ENCODE measurements around the gene SLC30A2. TPM values are rescaled to one million over a fixed set of nuclear protein-coding genes. Genes with fewer than 3 reads are reported as not detected.

Gene SLC30A2
- total RNA-seq, 2 donors from 2014 or later, result not detected

DNA sequence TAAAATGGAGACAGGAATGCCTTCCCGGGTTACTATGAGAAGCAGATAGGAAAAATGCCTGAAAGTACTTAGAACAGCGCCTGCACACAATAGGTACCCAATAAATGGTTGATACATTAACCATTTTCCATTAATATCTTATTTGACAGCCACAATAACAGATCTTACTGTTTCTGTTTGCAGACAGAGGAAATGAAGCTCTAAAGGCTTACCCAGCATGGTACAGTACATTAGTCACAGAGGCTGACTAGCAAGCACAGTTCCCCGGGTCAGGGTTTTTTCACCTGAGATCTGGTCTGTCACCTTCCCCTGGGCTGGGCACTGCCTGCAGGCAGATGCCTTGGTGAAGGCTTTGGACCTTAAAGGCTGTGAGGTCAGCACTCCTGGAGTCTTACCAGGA is 18.6 kb upstream of the SLC30A2 start:
- ATAC-seq (no peak), DNase-seq (no peak)
- peaks cover 3% of the 10 kb centered on the region for H3K36me3 Mint-ChIP-seq (ENCODE audit: low read depth)
- peaks cover 56% of the 10 kb centered on the region for H3K27me3 Mint-ChIP-seq
- no peak overlapping the region for H3K27ac Mint-ChIP-seq
- H3K4me1 Mint-ChIP-seq, result peaks cover 2% of the 10 kb centered on the region
- H3K9me3 ChIP-seq (ENCODE audit: control insufficient read depth, low read length, poor library complexity, severe bottlenecking), result no peaks in the 10 kb centered on the region
- H3K4me3 Mint-ChIP-seq, result no peak overlapping the region

DNA sequence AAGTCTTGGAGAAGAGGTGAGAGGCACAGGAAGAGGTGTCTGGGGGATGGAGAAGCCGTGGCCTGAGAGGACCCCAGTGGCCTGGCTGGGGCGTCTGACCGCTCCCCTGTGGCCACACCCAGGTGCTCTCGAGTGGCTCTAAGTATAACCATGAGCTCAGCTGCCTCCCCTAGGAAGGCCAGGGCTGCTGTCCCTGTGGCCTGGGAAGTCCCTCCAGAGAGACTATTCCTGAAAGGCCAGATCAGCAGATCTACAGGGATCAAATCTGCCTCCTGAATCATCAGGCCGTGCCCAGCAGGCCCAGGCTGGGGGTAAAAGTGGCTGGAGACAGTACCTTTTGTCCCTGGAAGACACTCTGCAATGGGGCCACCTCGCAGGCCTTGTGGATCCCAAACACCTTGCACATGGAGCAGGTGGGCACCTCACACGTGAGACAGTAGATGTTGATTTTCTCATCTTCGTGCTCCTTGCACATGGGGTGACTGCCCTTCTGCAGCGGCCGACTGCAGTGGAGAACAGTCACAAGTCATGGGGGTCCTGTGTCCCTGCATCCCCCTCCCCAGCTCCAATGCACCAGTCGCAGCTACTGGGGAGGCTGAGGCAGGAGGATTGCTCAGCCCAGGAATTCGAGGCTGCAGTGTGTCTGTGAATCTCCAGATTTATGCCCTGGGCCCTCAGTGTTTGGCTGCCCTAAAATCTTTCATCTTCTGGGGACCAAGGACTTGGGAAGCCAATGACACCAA is 15.1 kb upstream of the SLC30A2 start:
- Mint-ChIP-seq H3K4me3 (no peak overlapping the region), H3K36me3 (ENCODE audit: low read depth) (peaks cover 3% of the 10 kb centered on the region), H3K27me3 (peaks cover 52% of the 10 kb centered on the region), H3K4me1 (no peaks in the 10 kb centered on the region), H3K27ac (no peak overlapping the region)
- no peaks in the 10 kb centered on the region for H3K9me3 ChIP-seq (ENCODE audit: control insufficient read depth, low read length, poor library complexity, severe bottlenecking)
- ATAC-seq, result no peak
- no peak for DNase-seq

DNA sequence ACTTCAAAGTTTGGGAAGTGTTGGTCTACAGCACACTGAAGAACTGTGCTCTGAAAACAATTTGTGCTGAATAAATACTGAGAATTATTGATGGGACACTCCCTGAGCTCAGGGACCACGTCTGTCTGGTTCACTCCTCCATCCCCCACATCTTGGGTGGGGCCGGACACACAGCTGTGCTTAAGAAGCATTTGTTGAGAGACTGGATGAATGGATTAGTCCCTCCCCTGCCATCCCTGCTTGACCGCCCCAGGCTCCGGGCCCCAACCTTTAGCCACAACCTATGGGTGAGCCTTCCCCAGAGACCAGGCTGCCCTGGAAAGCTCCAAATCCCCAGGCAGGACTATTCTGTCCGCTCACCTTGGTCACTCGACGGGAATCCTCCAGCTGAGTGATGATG is 14.0 kb upstream of the SLC30A2 start:
- DNase-seq, result no peak
- Mint-ChIP-seq H3K27me3 (peaks cover 45% of the 10 kb centered on the region), H3K4me1 (no peaks in the 10 kb centered on the region), H3K36me3 (ENCODE audit: low read depth) (peaks cover 3% of the 10 kb centered on the region), H3K4me3 (no peak overlapping the region), H3K27ac (no peak overlapping the region)
- no peaks in the 10 kb centered on the region for H3K9me3 ChIP-seq (ENCODE audit: control insufficient read depth, low read length, poor library complexity, severe bottlenecking)
- no peak for ATAC-seq

DNA sequence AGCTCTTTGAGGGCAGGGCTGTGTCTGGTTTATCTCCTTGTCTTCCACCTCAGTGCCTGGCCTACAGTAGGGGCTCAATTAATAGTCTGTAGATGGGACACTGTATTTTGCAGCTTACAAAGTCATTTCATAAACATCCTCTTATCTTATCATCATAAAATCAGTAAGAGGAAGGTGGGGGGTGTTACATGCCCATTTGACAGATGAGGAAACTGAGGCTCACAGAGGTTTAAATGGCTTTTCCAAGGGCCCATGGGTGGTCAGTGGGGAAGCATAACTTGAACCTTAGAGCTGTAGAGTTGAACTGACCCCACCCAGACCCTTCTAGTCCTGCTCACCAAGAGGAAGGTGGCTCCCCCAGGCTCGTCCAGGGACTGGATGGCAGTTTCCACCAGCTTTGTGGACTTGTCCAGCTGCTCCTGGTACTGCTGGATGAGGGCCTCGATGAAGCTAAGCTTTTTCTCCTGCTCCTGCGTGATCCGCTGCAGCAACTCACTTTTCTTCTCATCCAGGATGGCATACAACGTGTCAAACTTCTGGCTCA is 12.2 kb upstream of the SLC30A2 start:
- DNase-seq (no peak), ATAC-seq (no peak)
- H3K27me3 Mint-ChIP-seq, result peaks cover 54% of the 10 kb centered on the region
- H3K27ac Mint-ChIP-seq, result no peak overlapping the region
- H3K9me3 ChIP-seq (ENCODE audit: control insufficient read depth, low read length, poor library complexity, severe bottlenecking), result no peaks in the 10 kb centered on the region
- no peak overlapping the region for H3K4me3 Mint-ChIP-seq
- no peaks in the 10 kb centered on the region for H3K4me1 Mint-ChIP-seq
- peaks cover 3% of the 10 kb centered on the region for H3K36me3 Mint-ChIP-seq (ENCODE audit: low read depth)

DNA sequence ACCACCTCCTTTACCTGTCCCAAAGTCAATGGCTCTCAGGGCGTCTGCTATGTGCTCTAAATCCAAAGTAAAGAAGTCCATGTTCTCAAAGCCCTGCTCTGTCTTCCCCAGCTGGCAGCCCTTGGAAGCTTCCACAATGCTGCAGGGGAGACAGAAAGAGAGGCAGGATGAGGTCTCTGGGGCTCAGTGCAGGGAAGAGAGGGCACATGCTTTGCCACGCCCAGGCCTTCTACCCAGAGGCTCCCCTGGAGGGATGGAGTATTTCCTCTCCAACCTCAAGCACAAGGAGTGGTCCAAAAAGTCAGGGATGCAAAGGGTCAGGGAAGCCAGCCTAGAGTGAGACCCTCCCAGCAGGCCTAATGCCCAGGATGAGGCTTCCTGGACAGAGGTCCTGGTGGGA is 11.3 kb upstream of the SLC30A2 start:
- H3K27ac Mint-ChIP-seq, result no peak overlapping the region
- H3K4me1 Mint-ChIP-seq, result no peaks in the 10 kb centered on the region
- H3K4me3 Mint-ChIP-seq, result no peak overlapping the region
- H3K36me3 Mint-ChIP-seq (ENCODE audit: low read depth), result peaks cover 3% of the 10 kb centered on the region
- no peak for DNase-seq
- no peaks in the 10 kb centered on the region for H3K9me3 ChIP-seq (ENCODE audit: control insufficient read depth, low read length, poor library complexity, severe bottlenecking)
- peaks cover 58% of the 10 kb centered on the region for H3K27me3 Mint-ChIP-seq
- no peak for ATAC-seq

DNA sequence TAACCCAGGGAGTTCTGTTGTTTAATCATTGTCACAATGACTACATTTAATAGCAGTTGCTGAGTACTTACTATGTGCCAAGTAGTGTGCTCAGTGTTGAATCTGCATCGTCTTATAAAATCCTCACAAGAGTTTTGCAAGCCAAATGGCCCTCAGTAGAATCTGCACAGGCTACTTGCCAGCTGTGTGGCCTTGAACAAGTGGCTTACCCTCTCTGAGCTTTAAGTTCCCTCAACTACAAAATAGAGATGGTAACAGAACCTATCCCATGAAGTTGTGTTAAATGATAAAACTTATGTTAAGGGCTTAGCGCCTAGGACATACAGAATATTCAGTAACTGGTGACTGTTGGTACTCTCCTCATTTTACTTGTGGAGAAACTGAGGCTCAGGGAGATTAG is 9.1 kb upstream of the SLC30A2 start:
- H3K27me3 Mint-ChIP-seq, result peaks cover 64% of the 10 kb centered on the region
- H3K9me3 ChIP-seq (ENCODE audit: control insufficient read depth, low read length, poor library complexity, severe bottlenecking), result no peaks in the 10 kb centered on the region
- peaks cover 2% of the 10 kb centered on the region for H3K36me3 Mint-ChIP-seq (ENCODE audit: low read depth)
- no peak for DNase-seq
- ATAC-seq, result no peak
- H3K4me1 Mint-ChIP-seq, result peaks cover 2% of the 10 kb centered on the region
- no peak overlapping the region for H3K4me3 Mint-ChIP-seq
- no peak overlapping the region for H3K27ac Mint-ChIP-seq

DNA sequence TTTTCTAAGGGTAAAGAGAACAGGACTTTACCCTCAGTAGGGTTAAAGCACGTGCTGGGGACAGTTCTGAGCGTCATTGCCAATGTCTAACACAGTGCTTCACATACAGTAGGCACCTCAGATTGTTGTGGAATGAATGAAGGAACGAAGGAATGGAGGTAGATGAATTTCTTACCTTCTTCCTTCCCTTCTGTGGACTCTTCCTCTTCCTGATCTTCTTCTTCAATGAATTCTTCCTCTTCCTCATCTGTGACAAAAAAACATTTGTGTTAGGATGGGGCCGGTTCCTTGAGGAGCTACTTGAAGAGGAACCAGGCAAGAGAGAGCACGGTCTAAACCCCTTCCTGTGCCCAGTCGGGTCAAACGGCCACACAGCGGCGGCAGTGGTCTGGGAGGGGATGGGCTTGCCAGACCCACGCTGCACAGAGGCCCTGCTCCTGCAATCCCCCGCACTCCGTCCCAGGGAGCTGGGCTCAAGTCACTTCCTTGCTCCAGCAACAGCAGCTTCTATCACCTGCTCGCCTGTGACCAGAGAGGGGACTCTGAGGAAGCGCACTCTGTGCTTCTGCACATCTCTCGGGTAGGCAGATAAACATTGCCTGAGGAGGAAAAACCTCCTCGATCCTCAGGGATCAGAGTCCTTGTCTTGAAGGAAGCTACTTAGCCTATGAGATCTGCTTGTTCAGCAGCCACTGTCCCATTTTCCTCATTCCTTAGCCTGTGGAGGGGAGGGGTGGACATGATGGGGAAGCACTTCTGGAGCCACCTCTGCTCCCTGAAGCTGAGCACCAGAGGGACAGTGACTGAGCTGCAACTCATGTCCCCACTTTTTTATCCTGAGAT is 8.0 kb upstream of the SLC30A2 start:
- H3K4me3 Mint-ChIP-seq, result no peak overlapping the region
- no peak for DNase-seq
- no peaks in the 10 kb centered on the region for H3K9me3 ChIP-seq (ENCODE audit: control insufficient read depth, low read length, poor library complexity, severe bottlenecking)
- peaks cover 4% of the 10 kb centered on the region for H3K36me3 Mint-ChIP-seq (ENCODE audit: low read depth)
- H3K27me3 Mint-ChIP-seq, result peaks cover 64% of the 10 kb centered on the region
- H3K4me1 Mint-ChIP-seq, result peaks cover 4% of the 10 kb centered on the region
- no peak overlapping the region for H3K27ac Mint-ChIP-seq
- ATAC-seq, result no peak

DNA sequence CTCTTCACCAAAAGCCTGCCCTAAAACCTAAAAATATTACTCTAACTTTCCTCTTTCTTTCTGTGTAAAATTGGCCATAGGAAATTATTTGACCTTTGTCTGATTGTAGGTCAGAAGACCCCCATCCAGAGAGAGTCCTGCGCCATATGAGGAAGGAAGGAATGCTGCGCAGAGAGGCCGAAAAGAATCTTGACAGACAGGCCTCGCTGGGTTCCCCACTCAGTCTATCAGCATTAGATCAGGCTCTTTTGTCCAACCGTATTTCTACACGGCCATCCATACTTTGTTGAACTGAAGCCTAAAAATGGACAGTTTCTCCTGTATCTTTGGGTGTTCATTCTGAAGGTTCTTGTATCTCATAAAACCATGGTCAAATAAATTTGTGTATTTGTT is 4.3 kb upstream of the SLC30A2 start:
- no peak overlapping the region for H3K4me3 Mint-ChIP-seq
- H3K27me3 Mint-ChIP-seq, result peaks cover 65% of the 10 kb centered on the region
- H3K36me3 Mint-ChIP-seq (ENCODE audit: low read depth), result peaks cover 4% of the 10 kb centered on the region
- DNase-seq, result no peak
- H3K9me3 ChIP-seq (ENCODE audit: control insufficient read depth, low read length, poor library complexity, severe bottlenecking), result no peaks in the 10 kb centered on the region
- H3K4me1 Mint-ChIP-seq, result peaks cover 4% of the 10 kb centered on the region
- no peak for ATAC-seq
- no peak overlapping the region for H3K27ac Mint-ChIP-seq

DNA sequence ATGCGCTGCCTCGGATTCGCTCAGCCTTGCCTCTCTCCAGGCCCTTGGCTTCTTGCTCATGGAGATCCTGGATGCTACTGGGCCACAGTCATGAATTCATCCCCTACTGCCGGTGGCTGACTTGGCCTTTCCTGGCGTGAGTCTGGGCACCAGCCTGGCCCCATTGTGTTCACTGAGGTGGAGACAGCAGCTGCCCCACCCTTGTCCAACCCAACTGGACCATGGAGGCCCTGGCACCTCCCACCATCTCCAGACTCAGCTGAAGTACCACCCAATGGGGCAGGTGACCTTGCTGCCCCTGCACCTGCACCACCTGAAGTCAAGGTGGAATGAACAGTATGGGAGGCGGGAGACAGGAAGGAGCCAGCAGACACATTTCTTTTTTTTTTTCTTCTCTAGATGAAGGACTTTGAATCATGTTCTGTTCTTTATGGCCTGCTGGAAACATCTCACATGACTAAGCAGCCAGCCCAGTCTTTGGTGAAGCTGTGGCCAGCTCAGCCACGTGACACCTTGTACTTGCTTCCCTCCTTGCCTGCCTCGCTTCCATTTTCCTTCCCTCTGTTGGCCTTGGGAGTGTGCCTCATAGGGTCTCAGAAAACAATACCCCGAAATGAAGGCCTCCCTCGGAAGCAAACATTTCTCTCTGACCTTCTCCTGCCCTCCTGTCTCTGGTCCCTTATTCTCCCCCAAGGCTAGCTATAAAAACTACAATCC is 3.8 kb upstream of the SLC30A2 start:
- DNase-seq (no peak), ATAC-seq (no peak)
- H3K4me3 Mint-ChIP-seq, result no peak overlapping the region
- peaks cover 70% of the 10 kb centered on the region for H3K27me3 Mint-ChIP-seq
- peaks cover 8% of the 10 kb centered on the region for H3K4me1 Mint-ChIP-seq
- peaks cover 10% of the 10 kb centered on the region for H3K36me3 Mint-ChIP-seq (ENCODE audit: low read depth)
- H3K27ac Mint-ChIP-seq, result no peak overlapping the region
- no peaks in the 10 kb centered on the region for H3K9me3 ChIP-seq (ENCODE audit: control insufficient read depth, low read length, poor library complexity, severe bottlenecking)

DNA sequence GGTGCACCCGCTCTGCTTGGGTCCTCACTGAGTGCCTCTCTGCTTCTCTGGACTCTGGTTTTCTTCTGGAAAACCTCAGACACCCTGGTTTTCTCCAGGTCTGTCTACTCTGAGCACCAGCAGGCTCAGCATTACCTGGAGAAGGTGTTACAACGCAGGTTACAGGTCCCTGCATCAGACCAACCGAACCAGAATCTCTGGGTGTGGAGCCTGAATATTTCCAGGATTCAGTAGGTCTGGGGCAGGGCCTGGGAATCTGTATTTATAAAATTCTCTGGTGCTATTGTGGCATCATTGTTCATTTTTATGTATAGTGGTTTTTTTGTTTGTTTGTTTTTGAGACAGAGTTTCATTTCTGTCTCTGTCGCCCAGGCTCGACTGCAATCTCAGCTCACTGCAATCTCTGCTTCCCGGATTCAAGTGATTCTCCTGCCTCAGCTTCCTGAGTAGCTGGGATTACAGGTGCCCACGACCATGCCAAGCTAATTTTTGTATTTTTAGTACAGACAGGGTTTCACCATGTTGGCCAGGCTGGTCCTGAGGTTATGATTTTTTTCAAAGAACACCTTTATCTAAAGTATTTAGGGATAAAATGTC is 1.5 kb upstream of the SLC30A2 start:
- Mint-ChIP-seq H3K4me1 (peaks cover 8% of the 10 kb centered on the region), H3K4me3 (peak overlapping the region; percentile 45), H3K27ac (no peak overlapping the region), H3K27me3 (peaks cover 71% of the 10 kb centered on the region), H3K36me3 (ENCODE audit: low read depth) (peaks cover 10% of the 10 kb centered on the region)
- DNase-seq (no peak), ATAC-seq (no peak)
- no peaks in the 10 kb centered on the region for H3K9me3 ChIP-seq (ENCODE audit: control insufficient read depth, low read length, poor library complexity, severe bottlenecking)

DNA sequence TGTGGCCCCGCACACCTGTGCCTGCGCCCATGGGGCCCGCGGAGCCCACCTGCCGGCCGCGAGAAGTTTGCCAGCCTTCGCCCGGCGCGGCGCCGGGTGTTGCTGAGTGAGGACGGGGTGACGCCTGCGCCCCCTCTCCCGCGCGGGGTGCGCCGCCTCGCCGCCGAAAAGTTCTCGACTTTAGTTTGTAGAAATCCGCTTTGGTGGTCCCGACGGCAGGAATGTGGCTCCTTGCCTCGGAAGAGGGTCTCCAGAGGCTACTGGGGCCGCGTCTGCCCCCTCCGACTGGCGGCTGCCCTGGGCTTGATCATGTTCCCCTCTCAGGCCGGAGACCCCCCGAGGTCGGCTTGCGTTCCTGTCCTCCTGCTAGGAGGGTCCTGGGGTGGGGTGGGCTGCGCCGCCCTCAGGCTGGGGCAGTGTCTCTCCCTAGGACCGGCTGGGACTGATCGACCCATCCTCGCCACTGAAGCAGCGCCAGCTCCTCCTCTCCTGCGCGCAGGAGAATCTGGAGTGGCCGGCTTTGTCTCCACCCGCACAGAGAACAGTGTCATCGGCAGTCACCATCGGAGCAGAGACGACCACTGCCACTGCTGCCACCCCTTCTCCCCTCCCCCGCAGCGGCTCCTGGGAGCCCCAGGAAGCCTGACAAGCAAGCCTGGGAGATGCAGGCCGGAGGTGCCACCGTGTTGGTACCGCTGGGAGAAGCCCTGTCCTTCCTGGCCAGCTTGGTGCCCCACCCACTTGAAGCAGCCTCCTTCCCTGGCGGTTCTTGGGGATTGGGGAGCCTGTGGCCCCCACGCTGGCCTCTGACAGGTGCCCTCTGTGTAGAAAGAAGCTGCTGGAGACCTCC is 553 bp upstream of the SLC30A2 start:
- peak overlapping the region; percentile 45 for H3K4me3 Mint-ChIP-seq
- DNase-seq, result no peak
- no peak overlapping the region for H3K27ac Mint-ChIP-seq
- peaks cover 8% of the 10 kb centered on the region for H3K4me1 Mint-ChIP-seq
- H3K36me3 Mint-ChIP-seq (ENCODE audit: low read depth), result peaks cover 10% of the 10 kb centered on the region
- no peaks in the 10 kb centered on the region for H3K9me3 ChIP-seq (ENCODE audit: control insufficient read depth, low read length, poor library complexity, severe bottlenecking)
- no peak for ATAC-seq
- H3K27me3 Mint-ChIP-seq, result peaks cover 71% of the 10 kb centered on the region

DNA sequence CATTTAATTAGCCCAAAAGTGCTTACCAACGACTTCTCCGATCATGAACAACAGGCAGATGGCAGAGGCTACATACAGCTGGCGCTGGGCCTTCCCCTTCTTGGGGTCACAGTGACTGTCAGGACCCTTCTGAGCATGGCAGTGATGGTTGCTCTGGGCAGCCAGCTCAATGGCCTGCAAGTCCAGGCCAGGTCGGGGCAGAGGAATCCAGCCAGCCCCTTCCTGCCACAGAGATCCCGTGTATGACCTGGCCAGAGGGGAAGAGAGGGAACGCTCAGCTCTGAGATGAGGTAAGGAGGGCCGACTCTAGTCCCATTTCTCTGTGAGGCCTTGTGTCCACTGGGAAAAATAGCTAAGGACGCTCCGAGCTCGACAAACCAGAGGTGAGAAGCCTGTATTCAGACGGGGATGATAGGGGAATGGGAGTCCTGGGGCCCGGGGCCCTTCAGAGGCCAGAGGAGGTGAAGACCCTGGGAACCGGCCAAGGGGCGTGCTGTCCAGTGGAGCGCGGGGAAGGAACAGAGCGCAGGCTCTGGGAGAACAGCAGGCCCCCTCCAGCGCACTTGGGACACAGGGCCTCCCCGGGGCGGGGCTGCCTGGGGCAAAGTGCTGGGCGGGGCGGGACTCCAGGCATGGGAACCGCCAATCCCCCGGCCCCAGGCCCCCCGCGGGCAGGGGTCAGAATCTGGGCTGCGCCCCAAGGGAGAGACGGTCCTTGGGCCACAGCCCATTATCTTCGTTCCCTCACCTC is 772 bp downstream of the SLC30A2 start:
- DNase-seq (no peak), ATAC-seq (no peak)
- Mint-ChIP-seq H3K27me3 (peaks cover 66% of the 10 kb centered on the region), H3K4me3 (peak overlapping the region; percentile 55), H3K36me3 (ENCODE audit: low read depth) (peaks cover 9% of the 10 kb centered on the region), H3K27ac (no peak overlapping the region), H3K4me1 (peaks cover 7% of the 10 kb centered on the region)
- H3K9me3 ChIP-seq (ENCODE audit: control insufficient read depth, low read length, poor library complexity, severe bottlenecking), result no peaks in the 10 kb centered on the region
